ENCODE measurements around the gene SLC22A23.

- no peak for TF ChIP-seq CTCF (conservative IDR thresholded peaks at IDR 0.05)
- TF ChIP-seq ZFX (IDR thresholded peaks at IDR 0.05): no peak
Observed at GRCh38 chr6:3373597-3374203, 83.2 kb downstream of the SLC22A23 start.

Measured in C4-2B (cell line).